Measurements from ENCODE around the gene DLGAP1.

DLGAP1 gene

GRCh38 chr18:3966642-3967358 lies 488.3 kb downstream of the DLGAP1 start (continued):
- TF ChIP-seq REST (tag by site-specific recombination; IDR thresholded peaks at IDR 0.05) (no peak), IKZF3 (tag by site-specific recombination; IDR thresholded peaks at IDR 0.05) (peak; percentile 60; the same call in 1 of the 2 replicates), MEIS1 (CRISPR knock-in tag; IDR thresholded peaks at IDR 0.05; ENCODE audit: borderline replicate concordance) (no peak), ZNF274 (IDR thresholded peaks at IDR 0.05; ENCODE audit: low read length) (no peak), ZNF274 (tag by site-specific recombination; IDR thresholded peaks at IDR 0.05; ENCODE audit: borderline replicate concordance) (no peak), ATF2 (tag by site-specific recombination; IDR thresholded peaks at IDR 0.05; ENCODE audit: low read depth) (peak; percentile 94), ZNF433 (tag by site-specific recombination; IDR thresholded peaks at IDR 0.05; ENCODE audit: low read depth) (no peak), ZNF654 (tag by site-specific recombination; IDR thresholded peaks at IDR 0.05; ENCODE audit: low read depth) (0 out of 2 replicates have a peak, but pooled peaks have one; percentile 7), ZNF266 (tag by site-specific recombination; IDR thresholded peaks at IDR 0.05; ENCODE audit: low read depth) (no peak), ZNF311 (tag by site-specific recombination; IDR thresholded peaks at IDR 0.05; ENCODE audit: borderline replicate concordance) (no peak), ZNF626 (tag by site-specific recombination; IDR thresholded peaks at IDR 0.05) (no peak), ZIC2 (tag by site-specific recombination; IDR thresholded peaks at IDR 0.05) (no peak), SP7 (tag by site-specific recombination; IDR thresholded peaks at IDR 0.05) (peak; percentile 92), ZNF211 (tag by site-specific recombination; IDR thresholded peaks at IDR 0.05; ENCODE audit: low read depth) (no peak), ZNF394 (tag by site-specific recombination; IDR thresholded peaks at IDR 0.05; ENCODE audit: borderline replicate concordance) (peak; percentile 70), ZNF146 (tag by site-specific recombination; IDR thresholded peaks at IDR 0.05) (peak; percentile 4; the same call in 1 of the 2 replicates), ZNF629 (tag by site-specific recombination; IDR thresholded peaks at IDR 0.05) (peak; percentile 99), ZNF843 (tag by site-specific recombination; IDR thresholded peaks at IDR 0.05) (peak; percentile 91), ZFP3 (tag by site-specific recombination; IDR thresholded peaks at IDR 0.05; ENCODE audit: low read depth) (no peak)
- TF ChIP-seq, protein P1, sequence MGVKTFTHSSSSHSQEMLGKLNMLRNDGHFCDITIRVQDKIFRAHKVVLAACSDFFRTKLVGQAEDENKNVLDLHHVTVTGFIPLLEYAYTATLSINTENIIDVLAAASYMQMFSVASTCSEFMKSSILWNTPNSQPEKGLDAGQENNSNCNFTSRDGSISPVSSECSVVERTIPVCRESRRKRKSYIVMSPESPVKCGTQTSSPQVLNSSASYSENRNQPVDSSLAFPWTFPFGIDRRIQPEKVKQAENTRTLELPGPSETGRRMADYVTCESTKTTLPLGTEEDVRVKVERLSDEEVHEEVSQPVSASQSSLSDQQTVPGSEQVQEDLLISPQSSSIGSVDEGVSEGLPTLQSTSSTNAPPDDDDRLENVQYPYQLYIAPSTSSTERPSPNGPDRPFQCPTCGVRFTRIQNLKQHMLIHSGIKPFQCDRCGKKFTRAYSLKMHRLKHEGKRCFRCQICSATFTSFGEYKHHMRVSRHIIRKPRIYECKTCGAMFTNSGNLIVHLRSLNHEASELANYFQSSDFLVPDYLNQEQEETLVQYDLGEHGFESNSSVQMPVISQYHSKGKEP (tag by site-specific recombination; IDR thresholded peaks at IDR 0.05), result no peak
- TF ChIP-seq, protein P2, sequence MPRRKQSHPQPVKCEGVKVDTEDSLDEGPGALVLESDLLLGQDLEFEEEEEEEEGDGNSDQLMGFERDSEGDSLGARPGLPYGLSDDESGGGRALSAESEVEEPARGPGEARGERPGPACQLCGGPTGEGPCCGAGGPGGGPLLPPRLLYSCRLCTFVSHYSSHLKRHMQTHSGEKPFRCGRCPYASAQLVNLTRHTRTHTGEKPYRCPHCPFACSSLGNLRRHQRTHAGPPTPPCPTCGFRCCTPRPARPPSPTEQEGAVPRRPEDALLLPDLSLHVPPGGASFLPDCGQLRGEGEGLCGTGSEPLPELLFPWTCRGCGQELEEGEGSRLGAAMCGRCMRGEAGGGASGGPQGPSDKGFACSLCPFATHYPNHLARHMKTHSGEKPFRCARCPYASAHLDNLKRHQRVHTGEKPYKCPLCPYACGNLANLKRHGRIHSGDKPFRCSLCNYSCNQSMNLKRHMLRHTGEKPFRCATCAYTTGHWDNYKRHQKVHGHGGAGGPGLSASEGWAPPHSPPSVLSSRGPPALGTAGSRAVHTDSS (tag by site-specific recombination; IDR thresholded peaks at IDR 0.05), result peak; percentile 58
- TF ChIP-seq, protein P3, sequence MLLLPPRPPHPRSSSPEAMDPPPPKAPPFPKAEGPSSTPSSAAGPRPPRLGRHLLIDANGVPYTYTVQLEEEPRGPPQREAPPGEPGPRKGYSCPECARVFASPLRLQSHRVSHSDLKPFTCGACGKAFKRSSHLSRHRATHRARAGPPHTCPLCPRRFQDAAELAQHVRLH (tag by site-specific recombination; IDR thresholded peaks at IDR 0.05), result peak; percentile 73; the same call in 1 of the 2 replicates
- TF ChIP-seq, protein P4, sequence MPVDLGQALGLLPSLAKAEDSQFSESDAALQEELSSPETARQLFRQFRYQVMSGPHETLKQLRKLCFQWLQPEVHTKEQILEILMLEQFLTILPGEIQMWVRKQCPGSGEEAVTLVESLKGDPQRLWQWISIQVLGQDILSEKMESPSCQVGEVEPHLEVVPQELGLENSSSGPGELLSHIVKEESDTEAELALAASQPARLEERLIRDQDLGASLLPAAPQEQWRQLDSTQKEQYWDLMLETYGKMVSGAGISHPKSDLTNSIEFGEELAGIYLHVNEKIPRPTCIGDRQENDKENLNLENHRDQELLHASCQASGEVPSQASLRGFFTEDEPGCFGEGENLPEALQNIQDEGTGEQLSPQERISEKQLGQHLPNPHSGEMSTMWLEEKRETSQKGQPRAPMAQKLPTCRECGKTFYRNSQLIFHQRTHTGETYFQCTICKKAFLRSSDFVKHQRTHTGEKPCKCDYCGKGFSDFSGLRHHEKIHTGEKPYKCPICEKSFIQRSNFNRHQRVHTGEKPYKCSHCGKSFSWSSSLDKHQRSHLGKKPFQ (tag by site-specific recombination; IDR thresholded peaks at IDR 0.05), result no peak
- TF ChIP-seq, protein P5, sequence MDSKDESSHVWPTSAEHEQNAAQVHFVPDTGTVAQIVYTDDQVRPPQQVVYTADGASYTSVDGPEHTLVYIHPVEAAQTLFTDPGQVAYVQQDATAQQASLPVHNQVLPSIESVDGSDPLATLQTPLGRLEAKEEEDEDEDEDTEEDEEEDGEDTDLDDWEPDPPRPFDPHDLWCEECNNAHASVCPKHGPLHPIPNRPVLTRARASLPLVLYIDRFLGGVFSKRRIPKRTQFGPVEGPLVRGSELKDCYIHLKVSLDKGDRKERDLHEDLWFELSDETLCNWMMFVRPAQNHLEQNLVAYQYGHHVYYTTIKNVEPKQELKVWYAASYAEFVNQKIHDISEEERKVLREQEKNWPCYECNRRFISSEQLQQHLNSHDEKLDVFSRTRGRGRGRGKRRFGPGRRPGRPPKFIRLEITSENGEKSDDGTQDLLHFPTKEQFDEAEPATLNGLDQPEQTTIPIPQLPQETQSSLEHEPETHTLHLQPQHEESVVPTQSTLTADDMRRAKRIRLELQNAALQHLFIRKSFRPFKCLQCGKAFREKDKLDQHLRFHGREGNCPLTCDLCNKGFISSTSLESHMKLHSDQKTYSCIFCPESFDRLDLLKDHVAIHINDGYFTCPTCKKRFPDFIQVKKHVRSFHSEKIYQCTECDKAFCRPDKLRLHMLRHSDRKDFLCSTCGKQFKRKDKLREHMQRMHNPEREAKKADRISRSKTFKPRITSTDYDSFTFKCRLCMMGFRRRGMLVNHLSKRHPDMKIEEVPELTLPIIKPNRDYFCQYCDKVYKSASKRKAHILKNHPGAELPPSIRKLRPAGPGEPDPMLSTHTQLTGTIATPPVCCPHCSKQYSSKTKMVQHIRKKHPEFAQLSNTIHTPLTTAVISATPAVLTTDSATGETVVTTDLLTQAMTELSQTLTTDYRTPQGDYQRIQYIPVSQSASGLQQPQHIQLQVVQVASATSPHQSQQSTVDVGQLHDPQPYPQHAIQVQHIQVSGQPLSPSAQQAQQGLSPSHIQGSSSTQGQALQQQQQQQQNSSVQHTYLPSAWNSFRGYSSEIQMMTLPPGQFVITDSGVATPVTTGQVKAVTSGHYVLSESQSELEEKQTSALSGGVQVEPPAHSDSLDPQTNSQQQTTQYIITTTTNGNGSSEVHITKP (tag by site-specific recombination; IDR thresholded peaks at IDR 0.05), result peak; percentile 91
